Keratinocyte (primary cell): ENCODE results near the gene BCAS1.

ENCODE experiments used
- CTCF ChIP-seq, 3 experiments: IDR thresholded peaks in 1 of 3; conservative IDR thresholded peaks in 1 of 3; optimal IDR thresholded peaks in 1 of 3; 2 replicates in 2 of 3; 3 replicates in 1 of 3; pipeline versions ENCODE3 to v1.5.1; 2011; ENCODE audit warnings: low read length in 3 of 3, mild to moderate bottlenecking in 3 of 3, moderate library complexity in 2 of 3, control low read depth in 1 of 3, inconsistent platforms in 1 of 3; ENCODE audit not compliant: insufficient read depth in 2 of 3; ENCODE audit errors: extremely low read depth in 1 of 3
- EZH2 ChIP-seq: IDR thresholded peaks from one replicate; pipeline ENCODE4 v1.6.1; 2012; ENCODE audit warnings: inconsistent platforms, mild to moderate bottlenecking, low read length, moderate library complexity

- no peak for TF ChIP-seq CTCF (optimal IDR thresholded peaks at IDR 0.05 in 1 of 3, IDR thresholded peaks at IDR 0.05 in 1 of 3, conservative IDR thresholded peaks at IDR 0.05 in 1 of 3; ENCODE audit: extremely low read depth in 1 of 3, insufficient read depth in 2 of 3, low read length in 3 of 3)
- no peak for TF ChIP-seq EZH2
Observed at GRCh38 chr20:54011346-54011745, 59.0 kb downstream of the BCAS1 start.
